C1 segment of cervical spinal cord (tissue), 14 donors: ENCODE results near the gene SUCNR1.
"Not testable (repeated sequence)": the region's sequence is repeated elsewhere in the genome, so short reads cannot be mapped to it uniquely, and the experiment has no call there.

Experiments used
- DNase-seq, 14 donors: peaks; one replicate each; lab custom pipeline; 2025; lab: John Stamatoyannopoulos, UW

The SUCNR1 gene

DNA sequence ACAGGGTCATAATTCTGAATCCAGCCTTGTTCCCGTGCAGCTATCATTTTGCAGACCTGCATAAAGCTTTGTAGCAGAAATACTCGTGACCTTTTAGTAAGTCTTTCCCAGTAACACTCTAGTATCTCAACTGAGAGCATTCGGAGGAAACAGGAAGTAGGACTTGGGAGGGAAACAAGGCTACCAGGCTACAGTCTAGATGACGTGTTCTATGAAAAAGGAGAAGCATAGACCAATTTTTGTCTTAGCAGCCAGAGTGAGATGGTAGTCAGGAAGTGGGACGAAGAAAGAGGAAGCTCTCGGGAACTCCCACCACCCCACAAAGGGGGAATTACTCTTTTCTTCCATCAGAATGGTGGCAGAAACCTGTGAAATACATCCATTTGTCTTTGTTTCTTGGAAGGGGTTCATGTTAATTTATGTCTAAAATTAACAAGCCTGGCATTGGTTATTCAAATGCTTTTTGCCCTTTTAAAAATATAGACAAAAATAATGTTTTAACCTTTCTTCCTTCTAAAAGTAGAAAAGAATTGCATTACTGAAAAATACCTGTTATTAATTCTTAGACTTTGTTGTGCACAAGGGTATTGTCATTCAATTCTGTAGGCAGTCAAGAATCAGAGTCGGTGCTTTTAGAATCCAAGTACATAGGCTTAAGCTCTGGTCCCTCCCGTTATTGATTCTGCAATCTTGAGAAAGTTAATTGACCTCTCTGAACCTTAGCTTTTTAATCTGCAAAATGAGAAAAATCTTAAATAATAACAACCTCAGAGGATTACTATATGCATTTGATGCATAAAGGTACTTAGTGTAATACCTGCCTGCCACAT is 1.6 kb upstream of the SUCNR1 start:
- peak in 4 of 14 donors; percentile 2 to 19 (median 12) for DNase-seq

DNA sequence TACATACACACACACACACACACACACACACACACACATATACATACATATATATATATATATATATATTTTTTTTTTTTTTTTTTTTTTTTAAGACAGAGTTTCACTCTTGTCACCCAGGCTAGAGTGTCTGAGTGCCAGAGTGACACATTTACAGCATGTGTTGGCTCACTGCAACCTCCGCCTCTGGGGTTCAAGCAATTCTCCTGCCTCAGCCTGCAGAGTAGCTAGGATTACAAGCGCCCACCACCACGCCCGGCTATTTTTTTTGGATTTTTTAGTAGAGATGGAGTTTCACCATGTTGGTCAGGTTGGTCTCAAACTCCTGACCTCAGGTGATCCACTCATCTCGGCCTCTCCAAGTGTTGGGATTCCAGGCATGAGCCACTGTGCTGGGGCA is 636 bp downstream of the SUCNR1 start:
- DNase-seq = not testable (repeated sequence)

DNA sequence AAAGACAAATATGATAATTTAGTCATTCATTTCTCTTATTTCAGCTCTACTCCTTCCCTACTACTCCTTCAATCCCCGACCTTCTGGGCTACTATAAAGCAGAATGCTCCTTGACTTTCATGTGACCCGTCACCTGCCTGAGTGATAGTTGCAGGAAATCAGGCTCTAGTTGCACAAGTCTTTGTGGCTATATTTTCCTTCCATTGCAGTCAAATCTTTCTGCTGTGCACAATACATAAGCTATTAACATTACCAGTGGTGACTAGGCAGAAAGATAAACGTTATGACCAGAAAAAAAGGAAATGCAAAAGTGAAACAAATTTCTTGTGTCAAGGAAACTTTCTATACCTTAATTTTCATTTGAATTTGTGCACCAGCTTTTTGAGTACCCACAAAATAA is 2.3 kb downstream of the SUCNR1 start:
- DNase-seq = no peak

DNA sequence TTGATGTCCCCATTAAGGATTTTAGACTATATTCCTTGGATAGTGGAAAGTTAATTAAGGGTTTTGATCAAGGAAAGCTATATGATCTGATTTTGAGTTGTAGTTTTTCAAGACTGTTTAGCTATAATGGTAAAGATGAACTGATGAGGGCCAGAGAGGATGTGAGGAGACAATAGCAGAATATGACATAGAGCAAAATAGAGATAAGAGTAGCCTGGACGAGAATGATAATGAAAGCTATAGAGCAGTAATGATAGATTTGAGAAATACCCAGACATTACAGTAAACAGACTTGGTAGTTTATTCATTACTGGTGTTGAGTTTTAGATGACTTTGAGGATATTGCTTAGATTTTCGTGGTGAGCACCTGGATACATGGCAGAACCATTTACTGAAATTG is 3.8 kb downstream of the SUCNR1 start:
- no peak for DNase-seq

DNA sequence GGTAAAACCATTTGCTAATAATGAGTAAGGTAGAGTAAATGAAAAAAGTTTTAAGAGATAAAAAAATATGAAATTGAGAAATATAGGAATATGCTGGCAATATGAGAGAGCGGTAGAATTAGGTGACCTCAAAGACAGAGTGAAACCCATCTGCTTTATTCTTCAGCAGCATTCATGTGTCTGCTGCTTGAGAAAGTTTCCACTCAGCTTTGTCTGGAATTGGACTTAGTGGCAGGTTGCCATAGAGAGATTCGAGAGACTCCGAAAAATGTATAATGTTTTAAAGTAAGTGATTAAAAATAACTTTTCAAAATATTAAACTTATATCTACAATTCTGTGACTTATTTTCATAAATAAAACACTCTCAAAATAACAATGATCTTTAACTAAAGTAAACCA is 5.0 kb downstream of the SUCNR1 start:
- DNase-seq = no peak

DNA sequence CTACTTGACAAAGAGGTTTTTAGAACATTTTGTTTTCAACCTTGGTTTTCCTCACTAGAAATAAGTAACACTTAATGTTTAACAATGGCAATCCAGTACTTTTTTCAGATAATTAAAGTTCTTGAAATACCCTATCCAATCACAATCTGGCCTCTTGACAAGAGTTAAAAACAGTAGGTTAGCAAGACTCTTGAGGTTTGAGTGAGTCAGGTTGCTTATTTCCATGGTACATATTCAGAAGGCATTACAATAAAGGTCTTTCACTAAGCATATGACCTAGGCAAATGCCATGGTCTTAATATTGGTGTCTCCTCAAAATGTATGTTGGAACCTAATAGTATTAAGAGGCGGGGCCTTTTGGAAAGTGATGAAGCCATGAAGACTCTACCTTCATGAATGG is 5.6 kb downstream of the SUCNR1 start:
- DNase-seq = no peak

DNA sequence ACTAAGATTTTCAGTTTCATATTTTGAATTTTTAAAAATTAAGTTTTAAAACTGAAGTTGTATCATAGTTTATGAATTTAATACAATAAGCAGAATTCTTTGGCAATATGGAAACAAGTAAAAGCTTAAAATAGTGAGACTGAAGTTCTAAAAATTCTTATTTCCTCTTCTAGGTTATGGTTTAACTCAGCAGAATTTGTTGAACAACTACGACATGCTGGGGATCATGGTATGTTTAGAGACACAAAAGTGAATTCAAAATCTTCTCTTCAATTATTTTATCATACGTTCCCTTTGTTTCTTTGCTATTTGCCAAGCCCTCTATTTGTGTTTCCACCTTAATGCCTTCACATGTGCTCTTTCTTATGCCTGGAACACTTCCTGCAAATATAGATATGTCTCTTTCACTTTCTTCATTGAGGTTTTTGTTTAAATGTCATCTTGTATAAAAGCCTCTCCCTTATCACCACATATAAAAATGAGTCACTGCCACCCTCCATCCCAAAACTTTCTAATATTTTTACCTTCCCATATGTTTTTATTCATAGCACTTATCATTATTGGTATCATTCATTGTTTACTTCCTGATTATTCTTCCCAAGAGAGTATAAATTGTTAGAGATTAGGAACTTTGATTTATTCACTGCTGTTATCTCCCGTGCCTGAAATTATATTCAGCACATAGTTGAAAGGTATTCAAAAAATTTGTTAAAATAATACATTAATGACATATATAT is 6.4 kb downstream of the SUCNR1 start:
- no peak for DNase-seq

DNA sequence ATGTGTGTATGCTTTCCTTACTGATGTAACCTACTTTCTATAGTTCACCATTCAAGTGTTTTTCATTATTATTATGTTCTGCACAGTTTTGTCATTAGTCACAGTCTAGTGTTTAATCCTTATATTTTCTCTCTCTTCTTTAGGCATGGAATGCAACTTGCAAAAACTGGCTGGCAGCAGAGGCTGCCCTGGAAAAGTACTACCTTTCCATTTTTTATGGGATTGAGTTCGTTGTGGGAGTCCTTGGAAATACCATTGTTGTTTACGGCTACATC is 6.9 kb downstream of the SUCNR1 start:
- no peak for DNase-seq

DNA sequence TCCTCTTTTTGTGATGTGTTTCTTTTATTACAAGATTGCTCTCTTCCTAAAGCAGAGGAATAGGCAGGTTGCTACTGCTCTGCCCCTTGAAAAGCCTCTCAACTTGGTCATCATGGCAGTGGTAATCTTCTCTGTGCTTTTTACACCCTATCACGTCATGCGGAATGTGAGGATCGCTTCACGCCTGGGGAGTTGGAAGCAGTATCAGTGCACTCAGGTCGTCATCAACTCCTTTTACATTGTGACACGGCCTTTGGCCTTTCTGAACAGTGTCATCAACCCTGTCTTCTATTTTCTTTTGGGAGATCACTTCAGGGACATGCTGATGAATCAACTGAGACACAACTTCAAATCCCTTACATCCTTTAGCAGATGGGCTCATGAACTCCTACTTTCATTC is 7.7 kb downstream of the SUCNR1 start:
- no peak for DNase-seq

DNA sequence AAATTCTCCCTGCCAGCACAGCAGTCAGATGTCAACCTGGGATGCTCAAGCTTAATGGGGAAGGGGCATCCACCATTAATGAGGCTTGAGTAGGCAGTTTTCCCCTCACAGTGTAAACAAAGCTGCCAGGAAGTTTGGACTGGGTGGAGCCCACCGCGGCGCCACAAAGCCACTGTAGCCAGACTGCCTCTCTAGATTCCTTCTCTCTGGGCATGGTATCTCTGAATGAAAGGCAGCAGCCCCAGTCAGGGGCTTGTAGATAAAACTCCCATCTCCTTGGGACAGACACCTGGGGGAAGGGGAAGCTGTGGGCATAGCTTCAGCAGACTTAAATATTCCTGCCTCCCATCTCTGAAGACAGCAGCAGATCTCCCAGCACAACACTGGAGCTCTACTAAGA is 12.0 kb downstream of the SUCNR1 start:
- not testable (repeated sequence) for DNase-seq

DNA sequence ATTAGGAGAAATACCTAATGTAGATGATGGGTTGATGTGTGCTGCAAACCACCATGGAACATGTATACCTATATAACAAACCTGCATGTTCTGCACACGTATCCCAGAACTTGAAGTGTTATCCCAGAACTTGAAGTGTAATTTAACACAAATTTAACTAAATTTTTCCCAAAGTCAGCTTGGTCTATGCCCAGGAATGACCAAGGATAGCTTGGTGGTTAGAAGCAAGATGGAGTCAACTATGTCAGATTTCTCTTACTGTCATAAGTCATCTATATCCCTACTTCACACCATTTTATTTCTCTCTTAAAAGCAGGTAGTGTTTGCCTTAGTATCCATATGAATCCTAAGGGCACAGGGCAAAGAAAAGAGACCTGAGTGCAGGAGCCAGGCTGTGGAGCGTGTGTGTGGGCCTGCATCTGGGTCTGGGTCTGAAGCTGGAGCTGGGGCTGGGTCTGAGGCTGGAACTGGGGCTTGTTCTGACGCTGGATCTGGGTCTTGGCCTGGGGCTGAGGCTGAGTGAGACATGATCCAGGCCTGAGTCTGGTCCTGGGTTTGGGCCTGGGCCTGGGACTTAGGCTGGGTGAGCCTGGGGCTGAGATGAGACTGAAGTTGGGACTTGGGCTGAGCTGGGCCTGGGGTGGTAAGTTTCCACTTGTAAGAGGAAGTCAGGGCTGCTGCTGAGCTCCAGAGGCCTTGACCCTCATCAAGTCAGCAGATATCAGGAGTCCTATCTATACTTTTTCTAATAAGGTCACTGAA is 14.2 kb downstream of the SUCNR1 start:
- not testable (repeated sequence) for DNase-seq

DNA sequence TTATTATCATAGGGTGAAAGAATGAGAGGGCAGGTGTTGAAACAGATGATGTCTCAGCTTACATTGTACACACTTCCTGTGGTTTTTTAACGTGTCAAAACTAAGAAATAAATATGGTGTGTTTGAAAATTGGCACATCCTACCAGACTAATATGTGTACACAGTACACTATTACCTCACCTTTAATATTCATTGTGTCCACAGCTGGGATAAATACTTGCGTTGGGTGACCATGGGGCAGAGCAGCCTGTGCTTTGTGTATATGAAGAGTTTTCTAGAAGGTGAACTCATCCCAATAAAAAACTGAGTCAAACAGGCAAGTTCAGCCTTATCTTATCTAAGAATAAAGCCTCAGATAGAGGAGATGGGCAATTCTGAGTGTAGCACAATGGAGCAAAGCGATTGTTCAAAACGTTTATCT is 17.3 kb downstream of the SUCNR1 start:
- no peak for DNase-seq

DNA sequence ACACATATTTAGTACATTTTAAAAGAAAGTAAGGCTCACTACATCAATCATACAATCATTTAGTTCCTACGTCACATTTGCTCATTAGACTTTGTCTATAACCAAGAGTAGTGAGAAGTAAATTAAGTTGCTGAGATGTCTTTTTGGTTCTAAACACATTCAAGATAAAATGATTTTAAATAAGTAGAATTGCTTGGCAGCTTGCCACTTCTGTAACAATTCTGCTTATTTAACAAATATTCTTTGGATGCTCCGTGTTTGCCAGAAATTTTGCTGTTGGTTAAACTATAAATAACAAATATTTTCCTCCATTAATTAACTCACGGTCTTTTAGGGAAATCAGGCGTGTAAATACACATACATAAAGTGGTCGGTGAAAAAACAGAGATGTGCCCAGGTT is 18.3 kb downstream of the SUCNR1 start:
- no peak for DNase-seq

DNA sequence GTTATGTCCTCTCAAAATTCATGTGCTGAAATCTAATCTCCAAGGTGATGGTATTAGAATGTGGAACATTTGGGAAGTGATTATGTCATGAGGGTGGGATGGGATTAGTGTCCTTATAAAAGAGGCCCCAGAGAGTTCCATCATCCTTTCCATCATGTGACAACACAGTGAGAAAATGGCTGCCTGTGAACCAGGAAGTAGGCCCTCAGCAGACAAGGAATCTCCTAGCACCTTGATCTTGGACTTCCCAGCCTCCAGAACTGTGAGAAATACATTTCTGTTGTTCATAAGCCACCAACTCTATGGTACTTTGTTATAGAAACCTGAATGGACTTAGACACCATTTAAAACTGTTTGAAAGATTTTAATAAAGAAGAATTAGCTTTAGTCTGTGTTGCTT is 20.8 kb downstream of the SUCNR1 start:
- no peak for DNase-seq

DNA sequence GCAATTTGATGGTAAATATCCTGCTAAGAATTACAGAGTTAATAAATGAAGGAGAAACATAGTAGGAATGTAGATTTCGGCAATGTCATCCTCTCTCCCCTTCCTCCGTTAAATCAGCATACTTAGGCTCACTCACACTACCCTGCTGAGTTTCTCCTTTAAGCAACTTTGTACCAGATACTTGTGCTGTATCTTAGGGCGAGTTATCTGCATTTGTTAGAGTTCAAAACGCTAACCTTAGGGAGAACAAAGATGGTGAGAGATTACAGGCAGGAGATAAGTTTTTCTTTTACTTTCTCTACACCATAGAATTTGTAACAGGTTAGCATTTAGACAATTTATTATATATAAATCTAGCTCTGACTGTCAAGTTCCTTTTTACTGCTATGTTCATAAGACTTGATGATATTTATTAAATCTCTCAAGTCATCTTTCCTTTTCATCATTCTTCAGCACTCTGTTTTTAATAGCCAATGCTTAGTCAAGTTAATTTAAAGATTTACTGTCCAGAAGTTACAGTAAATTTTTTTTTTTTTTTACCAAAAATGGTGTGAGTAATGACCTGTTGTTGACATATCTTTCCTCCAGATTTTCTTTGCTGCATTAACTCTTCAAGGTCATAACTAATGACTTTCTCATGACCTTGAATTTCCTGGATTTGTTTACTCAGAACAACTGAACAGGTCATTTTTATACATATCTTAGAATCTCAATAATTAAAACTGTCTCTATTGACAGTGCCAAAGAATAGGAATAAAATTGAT is 22.2 kb downstream of the SUCNR1 start:
- no peak for DNase-seq

DNA sequence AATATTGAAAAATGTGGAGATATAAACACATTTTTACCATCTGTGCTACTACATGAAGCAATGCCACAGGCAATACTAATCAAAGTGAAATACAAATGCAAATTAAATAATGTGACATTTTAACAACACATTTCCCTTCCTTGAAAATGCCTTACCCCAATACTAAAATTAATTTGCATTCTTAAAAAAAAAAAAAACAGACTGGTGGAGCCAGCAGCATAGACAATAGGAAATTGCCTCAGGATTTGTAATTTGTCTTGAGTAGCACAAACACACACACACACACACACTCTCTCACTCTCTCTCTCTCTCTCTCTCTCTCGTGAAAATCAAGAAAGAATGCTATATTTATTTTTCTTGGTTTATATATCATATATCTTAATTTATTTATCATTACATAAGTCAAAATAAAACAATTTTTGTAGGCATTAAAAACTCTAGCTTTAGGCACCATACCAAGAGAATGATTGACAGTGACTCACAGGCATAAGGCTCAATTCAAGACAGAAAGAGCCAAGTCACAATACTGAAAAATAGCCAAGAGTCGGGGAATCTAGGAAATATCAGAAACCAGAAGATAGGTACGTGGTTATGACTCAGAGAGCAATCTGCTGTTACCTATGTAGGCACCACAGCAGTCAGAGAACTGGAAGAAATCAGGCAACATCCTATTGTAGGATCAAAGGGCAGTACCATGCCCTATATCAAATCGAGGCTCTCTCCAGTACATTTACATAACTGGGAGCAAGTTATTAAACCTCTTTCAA is 23.0 kb downstream of the SUCNR1 start:
- DNase-seq = no peak

DNA sequence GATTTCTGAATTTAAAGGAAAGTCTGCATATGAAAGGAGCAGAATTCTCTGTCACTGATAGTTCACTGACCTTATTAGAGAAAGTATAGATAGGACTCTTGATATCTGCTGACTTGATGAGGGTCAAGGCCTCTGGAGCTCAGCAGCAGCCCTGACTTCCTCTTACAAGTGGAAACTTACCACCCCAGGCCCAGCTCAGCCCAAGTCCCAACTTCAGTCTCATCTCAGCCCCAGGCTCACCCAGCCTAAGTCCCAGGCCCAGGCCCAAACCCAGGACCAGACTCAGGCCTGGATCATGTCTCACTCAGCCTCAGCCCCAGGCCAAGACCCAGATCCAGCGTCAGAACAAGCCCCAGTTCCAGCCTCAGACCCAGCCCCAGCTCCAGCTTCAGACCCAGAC is 24.7 kb downstream of the SUCNR1 start:
- DNase-seq = not testable (repeated sequence)

DNA sequence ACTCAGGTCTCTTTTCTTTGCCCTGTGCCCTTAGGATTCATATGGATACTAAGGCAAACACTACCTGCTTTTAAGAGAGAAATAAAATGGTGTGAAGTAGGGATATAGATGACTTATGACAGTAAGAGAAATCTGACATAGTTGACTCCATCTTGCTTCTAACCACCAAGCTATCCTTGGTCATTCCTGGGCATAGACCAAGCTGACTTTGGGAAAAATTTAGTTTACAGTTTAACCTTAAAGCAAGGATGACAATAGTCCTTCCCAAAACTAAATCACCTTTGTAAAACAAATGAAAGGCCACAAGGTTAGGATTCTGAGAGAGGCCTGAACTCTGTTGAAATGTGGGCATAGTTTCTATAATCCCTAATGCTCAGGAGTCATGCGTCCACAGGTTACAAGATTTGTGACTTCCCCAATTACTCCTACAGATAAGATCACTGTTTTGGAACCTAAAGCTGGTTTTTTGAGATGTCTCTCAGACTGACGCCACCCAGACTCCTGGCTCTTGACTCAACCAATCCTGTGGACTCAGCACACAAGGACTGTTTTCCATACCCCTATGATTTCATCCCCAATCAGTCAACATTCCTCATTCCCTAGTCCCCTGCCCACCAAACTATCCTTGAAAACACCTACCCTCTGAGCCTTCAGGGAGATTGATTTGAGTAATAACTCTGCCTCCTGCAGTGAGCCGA is 25.3 kb downstream of the SUCNR1 start:
- not testable (repeated sequence) for DNase-seq

DNA sequence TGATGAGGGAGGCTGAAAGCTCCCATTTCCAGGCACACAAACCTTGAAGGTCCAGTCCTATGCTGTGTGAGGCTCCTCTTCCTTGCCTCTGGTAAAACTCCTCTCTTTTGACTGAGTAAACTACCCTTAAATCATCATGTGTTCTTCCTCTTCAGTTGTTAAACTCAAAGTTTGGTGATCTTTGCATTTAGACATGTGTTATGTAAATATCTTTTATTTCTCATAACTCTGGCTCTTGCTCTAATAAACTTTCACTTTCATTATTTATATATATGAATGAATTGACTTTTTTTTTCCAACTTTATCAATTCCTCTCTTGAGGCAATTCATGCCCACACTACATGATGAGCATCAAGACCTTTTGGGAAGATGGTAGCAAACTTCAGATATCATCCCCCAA is 26.6 kb downstream of the SUCNR1 start:
- no peak for DNase-seq

DNA sequence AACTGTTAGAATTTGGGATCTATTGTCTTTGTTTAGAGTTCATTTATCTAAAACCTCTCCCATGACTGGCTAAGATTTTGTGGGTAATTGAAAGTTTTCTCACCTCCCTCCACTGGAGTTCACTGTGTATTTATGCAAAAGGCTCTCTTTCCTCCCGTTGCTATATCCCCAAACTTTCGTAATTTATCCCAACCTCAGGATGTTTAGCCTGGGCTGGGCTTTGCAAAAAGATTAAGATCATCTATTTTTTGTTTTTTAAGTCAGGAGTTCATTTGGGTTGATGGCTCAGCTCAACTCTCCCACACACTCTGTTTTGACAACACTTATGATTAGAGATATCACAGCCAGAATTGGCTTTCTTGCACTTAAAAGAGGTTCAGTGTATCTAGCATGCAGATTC is 27.0 kb downstream of the SUCNR1 start:
- DNase-seq = no peak
